GM21717 (cell line): ENCODE results near the gene SLC11A2.
"Not testable (repeated sequence)": the region's sequence is repeated elsewhere in the genome, so short reads cannot be mapped to it uniquely, and the experiment has no call there.

Source experiments
- ATAC-seq: cut with Tn5 transposase; IDR thresholded peaks from one replicate; pipeline ENCODE4 v1.9.1; 2021; ENCODE audit warnings: mild to moderate bottlenecking, moderate library complexity; ENCODE audit not compliant: unreplicated experiment

The SLC11A2 gene

DNA sequence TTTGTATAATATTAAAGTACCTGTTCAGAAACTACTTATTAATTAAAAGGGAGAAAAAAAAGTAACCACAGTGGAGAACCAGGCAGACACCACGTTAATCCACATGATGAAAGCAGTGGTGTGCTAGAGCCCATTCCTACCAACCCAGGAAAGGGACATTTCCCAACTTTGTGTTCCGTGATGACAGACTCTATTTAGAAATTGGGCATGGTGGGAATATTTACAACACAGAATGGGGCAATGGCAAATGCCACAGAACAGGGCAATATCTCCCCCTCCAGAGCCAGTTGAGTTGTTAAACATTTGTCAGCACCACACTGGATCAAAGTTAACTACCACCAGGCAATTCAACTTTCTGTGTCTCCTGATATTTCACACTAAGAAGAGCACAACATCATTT is 75.1 kb downstream of the SLC11A2 start:
- no peak for ATAC-seq

DNA sequence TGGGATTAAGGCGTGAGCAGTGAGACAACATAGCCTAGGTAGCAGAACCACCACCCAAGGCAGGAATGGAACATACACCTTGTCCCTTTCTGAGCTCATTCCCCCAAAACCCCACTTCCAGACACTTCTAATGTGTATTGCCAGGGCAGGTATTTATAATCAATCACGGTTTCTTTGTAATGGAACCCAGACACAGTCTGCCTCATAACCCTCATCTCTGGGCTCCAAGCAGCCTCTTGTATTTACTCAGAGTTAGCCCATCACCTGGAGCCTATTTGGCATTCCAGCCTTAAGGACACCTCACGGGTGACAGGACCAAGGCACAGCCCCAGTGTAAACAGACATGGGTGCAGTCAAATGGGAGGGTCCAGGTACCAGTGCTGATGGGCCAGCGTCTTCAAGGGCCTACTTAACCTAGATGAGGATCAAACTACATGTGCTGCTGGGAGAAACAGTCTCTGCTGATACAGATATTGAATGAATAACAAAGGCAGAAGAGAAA is 76.3 kb downstream of the SLC11A2 start:
- no peak for ATAC-seq

DNA sequence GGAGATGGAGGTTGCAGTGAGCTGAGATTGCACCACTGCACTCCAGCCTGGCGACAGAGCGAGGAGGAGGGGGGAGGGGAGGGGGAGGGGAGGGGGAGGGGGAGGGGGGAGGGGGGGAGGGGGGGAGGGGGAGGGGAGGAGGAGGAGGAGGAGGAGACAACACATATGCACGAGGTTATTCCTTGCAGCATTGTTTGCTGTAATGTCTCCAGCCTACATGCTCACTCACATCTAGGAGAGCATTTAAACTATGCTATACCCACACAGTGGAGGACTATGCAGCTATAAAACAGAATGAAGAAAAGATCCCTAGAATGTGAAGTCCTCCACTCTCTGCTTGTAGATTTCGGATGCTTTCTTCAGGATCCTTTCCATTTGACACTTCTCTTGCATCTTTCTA is 77.4 kb downstream of the SLC11A2 start:
- no peak for ATAC-seq

DNA sequence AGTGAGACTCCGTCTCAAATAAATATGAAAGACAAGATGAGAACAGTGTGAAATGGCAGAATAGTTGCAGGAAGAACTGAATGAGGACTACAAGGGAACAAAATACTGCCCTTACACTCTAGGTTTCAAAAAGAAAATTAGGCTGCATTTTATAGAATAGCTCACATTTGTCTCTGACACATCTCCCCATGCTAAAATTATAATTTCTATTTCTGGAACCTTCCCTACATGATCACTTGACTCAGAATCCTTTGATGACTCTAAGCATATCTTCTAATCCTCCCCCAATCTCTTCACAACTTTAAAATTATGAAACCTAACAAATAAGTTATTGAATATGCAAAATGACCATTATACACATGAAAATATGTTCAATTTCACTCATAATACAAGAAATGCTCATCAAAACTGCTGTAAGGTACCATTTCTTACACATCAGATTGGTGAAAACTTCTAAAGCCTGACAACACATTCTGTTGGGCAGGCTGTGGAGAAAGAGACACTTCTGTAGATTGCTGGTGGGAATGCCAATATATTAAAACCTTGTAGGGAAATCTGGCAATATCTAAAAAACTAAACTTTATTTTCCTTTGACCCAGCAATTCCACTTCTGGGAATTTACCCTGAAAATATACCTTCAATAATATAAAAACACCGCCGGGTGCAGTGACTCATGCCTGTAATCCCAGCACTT is 78.1 kb downstream of the SLC11A2 start:
- no peak for ATAC-seq

DNA sequence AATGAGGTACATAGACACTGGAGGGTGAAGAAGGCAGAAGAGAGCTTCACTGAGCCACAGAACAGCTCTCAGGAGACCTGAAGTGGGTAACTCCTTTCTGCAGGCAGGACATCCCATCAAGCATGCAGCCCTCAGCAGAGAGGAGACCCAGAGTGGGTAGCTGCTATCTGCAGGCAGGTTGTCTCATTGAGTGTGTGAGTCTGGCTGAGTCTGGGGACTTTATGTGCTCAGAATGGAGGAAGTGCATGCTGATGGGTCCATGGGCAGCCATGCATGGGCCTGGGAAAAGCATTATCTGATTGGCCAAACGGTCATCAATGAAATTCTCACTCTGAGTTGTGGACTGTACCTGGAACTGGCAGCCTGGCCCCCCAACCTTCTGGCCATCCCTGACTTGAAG is 88.5 kb downstream of the SLC11A2 start:
- ATAC-seq = no peak

DNA sequence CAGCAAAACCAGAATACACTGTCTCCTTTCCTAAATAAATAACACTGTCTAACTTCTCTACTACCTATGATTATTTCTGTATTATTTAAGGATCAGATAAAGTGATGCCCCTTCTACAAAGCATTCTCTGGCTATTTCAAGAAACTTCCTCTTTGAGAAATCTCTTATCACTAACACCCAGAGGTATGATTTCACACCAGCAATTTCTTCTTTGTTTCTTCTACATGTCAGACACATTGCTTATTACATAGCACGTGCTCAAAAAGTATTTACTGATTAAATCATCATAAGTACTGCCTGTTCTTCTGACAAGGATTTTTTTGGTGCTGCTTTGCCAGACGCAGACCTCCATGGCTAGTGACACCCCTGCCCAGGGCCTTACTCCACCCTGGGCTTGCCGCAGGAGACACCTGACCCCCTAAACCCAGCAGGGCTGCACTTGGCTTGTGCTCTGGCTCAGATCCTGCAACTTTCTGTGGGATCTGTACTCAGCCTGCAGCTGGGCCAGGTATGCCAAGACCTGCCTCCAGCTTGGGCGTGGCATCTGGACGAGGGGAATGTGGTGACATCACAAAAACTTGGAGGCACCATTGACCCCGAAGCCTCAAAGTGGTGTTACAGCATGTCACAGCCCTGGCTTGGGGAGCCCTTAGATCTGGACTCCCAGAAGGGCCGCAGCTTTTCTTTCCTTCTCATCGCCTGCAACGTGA is 89.2 kb downstream of the SLC11A2 start:
- no peak for ATAC-seq

DNA sequence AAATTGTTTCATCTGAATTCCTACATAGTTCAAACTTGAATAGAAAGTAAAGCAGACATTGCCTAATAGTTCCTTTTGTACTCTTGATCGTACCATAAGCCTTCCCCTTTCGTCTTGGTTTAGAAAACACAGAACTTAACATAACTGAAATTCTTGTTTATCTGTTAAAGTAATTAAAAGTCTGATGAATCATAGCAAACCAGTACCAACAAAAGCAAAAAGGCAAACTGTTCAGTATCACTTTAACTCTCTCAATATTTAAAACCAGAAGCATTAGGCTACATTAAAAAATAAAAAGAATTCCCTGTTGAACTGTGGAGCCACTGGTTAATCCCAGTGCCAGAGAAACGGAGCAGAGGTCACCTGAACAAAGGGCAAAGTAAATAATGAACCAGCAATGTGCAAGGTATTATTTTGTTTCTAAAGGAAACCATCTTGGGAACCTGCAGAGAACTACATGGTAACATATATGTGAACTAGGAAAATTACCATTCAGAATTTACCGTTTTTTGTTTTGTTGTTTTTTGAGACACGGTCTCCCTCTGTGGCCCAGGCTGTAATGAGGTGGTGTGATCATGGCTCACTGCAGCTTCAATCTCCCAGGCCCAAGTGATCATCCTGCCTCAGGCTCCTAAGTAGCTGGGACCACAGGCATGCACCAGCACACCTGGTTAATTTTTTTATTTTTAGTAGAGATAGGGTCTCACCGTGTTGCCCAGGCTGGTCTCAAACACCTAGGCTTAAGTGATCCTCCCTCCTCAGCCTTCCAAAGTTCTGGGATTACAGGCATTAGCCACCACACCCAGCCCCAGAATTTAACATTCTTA is 91.0 kb downstream of the SLC11A2 start:
- no peak for ATAC-seq

DNA sequence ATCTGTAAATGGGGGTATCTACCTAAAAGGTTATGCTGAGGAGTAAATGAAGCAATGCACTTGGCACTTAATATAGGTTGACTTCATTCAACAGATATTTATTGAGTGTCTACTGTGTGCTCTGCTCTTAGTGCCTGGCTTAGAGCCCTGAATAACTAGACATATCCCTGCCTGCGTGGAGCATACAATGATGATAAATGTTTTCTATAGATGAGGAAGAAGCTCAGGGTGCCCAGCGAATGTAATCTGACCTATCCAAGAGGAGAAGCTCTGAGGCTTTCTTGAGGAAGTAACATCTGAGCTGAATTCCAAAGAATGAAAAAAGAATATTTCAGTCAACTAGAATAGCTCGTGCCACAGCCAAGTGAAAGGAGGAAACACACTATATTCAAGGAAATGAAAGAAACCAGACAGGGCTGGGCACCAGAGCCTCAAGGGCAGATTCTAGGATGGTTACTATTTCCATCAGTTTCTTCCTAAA is 91.8 kb downstream of the SLC11A2 start:
- no peak for ATAC-seq

DNA sequence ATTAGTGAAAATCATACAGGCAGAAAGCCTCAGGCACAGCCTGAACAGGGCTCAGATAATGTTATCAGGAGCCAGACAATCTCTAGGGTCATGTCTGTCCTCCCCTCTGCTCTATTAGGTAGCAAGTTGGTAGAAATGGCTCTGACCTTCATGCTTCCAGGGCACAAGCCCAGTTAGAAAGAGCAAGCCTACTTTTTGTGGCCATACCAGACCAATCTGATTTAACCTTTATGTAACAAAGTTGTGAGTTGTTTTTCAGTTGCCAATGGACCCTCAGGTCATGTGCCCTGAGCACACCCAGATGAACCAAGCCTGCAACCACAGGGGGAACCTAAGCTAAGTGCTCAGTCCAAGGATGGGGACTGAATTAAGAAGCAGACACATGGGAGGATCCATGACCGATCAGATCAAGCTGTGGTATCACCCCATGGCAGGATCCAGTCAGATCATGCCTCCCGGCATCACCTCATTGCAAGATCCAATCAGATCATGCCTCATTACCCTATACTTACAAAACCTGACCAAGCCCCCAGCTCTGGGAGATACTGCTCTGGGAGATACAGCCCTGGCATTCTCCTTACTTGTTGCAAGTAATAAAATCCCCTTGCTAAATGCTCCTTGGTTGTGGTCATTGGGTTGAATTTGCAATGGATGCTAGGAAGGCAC is 92.6 kb downstream of the SLC11A2 start:
- ATAC-seq = no peak

DNA sequence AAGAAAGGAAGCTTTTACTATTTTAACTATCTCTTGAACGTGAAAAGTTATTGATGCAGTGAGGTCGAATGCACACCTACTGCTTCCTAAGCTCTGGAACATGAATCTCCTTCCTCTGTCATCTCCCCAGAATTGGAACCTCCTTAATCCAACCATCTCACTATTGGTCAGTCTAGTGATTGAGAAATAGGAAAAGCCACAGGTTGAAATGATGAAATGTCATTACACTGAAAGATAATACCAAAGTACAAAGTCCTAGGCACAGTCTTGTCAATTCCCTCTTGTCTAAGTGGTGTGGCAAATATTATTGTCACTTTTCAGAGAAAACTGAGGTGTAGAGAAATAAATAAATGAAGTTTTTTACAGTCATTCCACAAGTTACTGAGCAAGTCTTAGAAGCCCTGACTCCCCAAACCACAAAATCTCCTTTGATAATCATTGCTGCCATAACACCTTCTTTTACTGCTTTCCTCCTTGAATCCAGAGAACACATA is 93.3 kb downstream of the SLC11A2 start:
- no peak for ATAC-seq

DNA sequence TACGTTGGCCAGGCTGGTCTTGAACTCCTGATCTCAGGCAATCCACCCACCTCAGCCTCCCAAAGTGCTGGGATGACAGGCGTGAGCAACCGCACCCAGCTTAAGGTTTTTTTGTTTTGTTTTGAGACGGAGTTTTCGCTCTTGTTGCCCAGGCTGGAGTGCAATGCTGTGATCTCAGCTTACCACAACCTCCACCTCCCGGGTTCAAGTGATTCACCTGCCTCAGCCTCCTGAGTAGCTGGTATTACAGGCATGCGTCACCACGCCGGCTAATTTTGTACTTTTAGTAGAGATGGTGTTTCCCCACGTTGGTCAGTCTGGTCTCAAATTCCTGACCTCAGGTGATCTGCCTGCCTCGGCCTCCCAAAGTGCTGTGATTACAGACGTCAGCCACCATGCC is 95.7 kb downstream of the SLC11A2 start:
- ATAC-seq = not testable (repeated sequence)

DNA sequence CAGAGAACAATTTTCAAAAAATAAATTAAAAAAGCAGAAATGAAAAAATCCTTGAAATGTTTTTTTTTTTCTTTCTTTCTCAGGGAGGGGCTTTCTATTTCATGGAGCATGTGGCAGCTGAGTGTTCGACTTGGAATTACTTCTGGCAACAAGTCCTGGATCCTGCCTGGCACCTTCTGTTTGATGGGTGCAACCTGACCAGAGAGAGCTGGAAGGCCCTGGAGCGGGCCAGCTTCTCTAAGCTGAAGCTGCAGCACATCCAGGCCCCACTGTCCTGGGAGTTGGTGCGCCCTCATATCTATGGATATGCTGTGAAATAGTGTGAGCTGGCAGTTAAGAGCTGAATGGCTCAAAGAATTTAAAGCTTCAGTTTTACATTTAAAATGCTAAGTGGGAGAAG is 96.4 kb downstream of the SLC11A2 start:
- ATAC-seq = no peak
